ENCODE results near the gene ZNF438.

- TF ChIP-seq, protein P1, sequence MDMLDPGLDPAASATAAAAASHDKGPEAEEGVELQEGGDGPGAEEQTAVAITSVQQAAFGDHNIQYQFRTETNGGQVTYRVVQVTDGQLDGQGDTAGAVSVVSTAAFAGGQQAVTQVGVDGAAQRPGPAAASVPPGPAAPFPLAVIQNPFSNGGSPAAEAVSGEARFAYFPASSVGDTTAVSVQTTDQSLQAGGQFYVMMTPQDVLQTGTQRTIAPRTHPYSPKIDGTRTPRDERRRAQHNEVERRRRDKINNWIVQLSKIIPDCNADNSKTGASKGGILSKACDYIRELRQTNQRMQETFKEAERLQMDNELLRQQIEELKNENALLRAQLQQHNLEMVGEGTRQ (IDR thresholded peaks at IDR 0.05; ENCODE audit: low read length) = no peak
- TF ChIP-seq ATF3 (IDR thresholded peaks at IDR 0.05; ENCODE audit: insufficient read depth, low read depth, low read length) = no peak
- TF ChIP-seq TEAD4 (IDR thresholded peaks at IDR 0.05; ENCODE audit: low read depth, low read length) = no peak
- TF ChIP-seq SRF (IDR thresholded peaks at IDR 0.05; ENCODE audit: low read depth, low read length) = no peak
- TF ChIP-seq NRF1 (IDR thresholded peaks at IDR 0.05; ENCODE audit: low read depth, low read length) = no peak
- no peak for TF ChIP-seq CEBPB (IDR thresholded peaks at IDR 0.05; ENCODE audit: low read depth, low read length)
- TF ChIP-seq CTCF (IDR thresholded peaks at IDR 0.05; ENCODE audit: control extremely low read depth in 1 of 3, insufficient read depth in 1 of 3, low read depth in 1 of 3, low read length in 3 of 3) = no peak
- no peak for TF ChIP-seq SP2 (IDR thresholded peaks at IDR 0.05; ENCODE audit: low read length)
- no peak for TF ChIP-seq RBBP5 (IDR thresholded peaks at IDR 0.05; ENCODE audit: borderline replicate concordance, low read depth, low read length)
- no peak for TF ChIP-seq POLR2A (IDR thresholded peaks at IDR 0.05; ENCODE audit: control extremely low read depth in 1 of 2, low read depth in 2 of 2, low read length in 2 of 2)
- no peak for TF ChIP-seq POLR2AphosphoS5 (IDR thresholded peaks at IDR 0.05; ENCODE audit: low read depth, low read length)
- no peak for TF ChIP-seq EP300 (IDR thresholded peaks at IDR 0.05; ENCODE audit: borderline replicate concordance in 1 of 2, low read depth in 2 of 2, low read length in 2 of 2)
- TF ChIP-seq EZH2 (IDR thresholded peaks at IDR 0.05; ENCODE audit: low read depth, low read length, severe bottlenecking) = no peak
These were observed 25.8 kb downstream of the ZNF438 start for GRCh38 chr10:31005895-31006294.
